GM18517 (cell line): ENCODE measurements around the gene TSGA10.
"Not testable (repeated sequence)": the region's sequence is repeated elsewhere in the genome, so short reads cannot be mapped to it uniquely, and the experiment has no call there.

Experiments used
- ATAC-seq: cut with Tn5 transposase; IDR thresholded peaks from one replicate; pipeline ENCODE4 v1.9.1; 2021; ENCODE audit warnings: mild to moderate bottlenecking, moderate library complexity; ENCODE audit not compliant: unreplicated experiment

Gene TSGA10

DNA sequence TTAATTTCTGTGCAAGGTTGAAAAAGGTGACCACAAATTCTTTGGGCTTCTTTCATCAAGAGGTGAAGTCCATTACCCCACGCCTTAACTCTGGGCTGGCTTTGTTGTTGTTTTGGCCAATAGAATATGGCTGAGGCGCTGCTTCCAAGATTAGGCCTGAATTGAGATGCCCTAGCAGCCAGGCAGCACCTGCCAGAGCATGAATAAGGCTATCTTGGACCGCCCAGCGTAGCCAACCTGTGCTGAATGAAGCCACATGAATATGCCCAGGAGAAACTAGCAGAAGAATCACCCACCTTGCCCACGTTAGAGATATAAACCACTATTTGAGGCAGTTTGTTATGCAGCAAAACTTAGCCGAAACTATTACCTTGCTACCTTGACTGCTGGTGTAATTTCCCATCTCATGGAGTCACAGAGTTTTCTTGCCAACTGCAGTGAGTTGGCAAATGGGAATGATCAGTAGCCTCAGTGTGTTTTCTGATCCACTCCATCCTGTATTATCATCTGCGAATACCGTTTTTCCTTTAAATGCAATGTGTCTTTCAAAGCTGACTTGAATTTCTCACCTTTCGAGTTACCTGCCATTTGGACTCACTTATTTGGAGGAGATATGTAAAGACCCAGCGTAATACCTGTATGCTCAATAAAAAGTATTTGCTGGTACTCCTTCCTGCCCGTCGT is 679 bp downstream of the TSGA10 start:
- no peak for ATAC-seq

DNA sequence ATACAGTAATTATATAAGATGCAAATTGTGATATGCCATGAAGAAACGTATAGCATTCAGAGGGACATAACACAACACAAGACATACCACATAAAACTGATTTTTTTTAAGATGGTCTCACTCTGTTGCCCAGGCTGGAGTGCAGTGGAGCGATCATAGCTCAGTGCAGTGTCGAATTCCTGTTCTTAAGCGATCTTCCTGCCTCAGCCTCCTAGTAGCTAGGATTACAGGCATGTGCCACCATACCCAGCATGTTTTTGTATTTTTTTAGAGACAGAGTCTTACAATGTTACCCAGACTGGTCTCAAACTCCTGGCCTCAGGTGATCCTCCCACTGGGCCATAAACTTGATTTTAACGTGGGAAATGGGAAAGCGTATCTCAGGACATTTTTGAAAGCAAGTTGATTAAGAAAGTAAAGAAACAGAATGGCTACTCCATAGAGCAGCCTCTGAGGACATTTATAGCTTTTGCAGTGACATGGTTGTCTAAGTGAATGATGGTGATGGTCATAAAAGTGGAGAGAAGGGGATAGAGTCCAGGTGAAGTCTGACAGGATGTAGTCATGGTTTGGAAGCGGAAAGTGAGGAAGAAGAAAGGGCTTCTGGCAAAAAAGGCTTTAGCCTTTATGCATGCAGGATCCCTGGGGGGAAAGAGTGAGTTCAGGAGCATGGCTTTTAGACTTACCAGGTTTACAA is 2.4 kb downstream of the TSGA10 start:
- no peak for ATAC-seq

DNA sequence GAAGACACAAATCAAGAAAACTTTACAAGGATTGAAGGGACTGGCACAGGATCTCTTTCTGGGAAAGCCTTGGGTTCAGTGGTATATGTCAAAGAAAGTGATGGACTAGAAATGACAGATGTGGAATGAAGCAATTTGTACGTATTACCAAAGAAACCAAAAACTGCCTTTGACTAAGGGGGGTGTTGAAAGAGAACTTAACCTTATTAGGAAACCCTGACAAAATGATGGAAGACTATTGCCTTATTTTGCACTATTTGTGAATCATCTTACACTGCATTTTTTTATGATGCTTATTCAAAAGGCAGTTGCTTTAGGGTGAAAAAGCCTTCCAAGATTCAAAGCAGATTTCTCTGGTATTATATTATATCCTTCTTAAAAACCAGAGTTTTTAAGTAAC is 4.0 kb downstream of the TSGA10 start:
- ATAC-seq: no peak

GRCh38 chr2:99141110-99142108 is 13.3 kb downstream of the TSGA10 start, which contains the start of gene C2orf15:
TSS of gene C2orf15 (plus strand) at chr2:99141707. CDS start at chr2:99150559, 8,852 bp downstream.
- ATAC-seq: peak; percentile 79

GRCh38 chr2:99140860-99141109 is 14.0 kb downstream of the TSGA10 start:
- peak; percentile 30 for ATAC-seq

GRCh38 chr2:99140056-99140859 is 14.5 kb downstream of the TSGA10 start:
- no peak for ATAC-seq

- no peak for ATAC-seq
These were observed 15.7 kb downstream of the TSGA10 start for GRCh38 chr2:99139003-99139402.

- ATAC-seq: not testable (repeated sequence)
These were observed 19.6 kb downstream of the TSGA10 start for GRCh38 chr2:99135044-99135556.

GRCh38 chr2:99127981-99128380 is 26.8 kb downstream of the TSGA10 start:
- ATAC-seq: no peak

DNA sequence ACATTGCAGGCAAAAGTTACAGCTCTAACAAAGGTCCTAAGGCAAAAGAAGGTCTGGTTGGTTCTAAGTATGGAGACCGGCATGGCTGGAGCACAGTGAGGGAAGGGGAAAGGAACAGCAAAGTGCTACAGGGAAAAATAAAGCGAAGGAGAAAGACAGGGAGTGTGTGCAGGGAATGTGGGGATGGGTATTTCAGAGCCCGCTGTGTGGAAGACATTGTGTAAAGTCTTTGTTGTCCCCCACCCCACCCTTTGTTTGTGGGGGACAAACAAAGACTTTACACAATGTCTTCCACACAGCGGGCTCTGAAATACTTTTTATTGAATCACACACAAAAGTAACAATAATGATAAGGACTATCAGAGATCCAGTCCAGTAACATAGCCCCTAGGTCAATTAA is 42.1 kb downstream of the TSGA10 start:
- no peak for ATAC-seq

GRCh38 chr2:99111945-99112344 is 42.8 kb downstream of the TSGA10 start:
- ATAC-seq: no peak

GRCh38 chr2:99111236-99111635 is 43.5 kb downstream of the TSGA10 start:
- no peak for ATAC-seq

- no peak for ATAC-seq
These were observed 47.8 kb downstream of the TSGA10 start for GRCh38 chr2:99106913-99107312.

- ATAC-seq: no peak
These were observed 50.7 kb downstream of the TSGA10 start for GRCh38 chr2:99104006-99104405.

DNA sequence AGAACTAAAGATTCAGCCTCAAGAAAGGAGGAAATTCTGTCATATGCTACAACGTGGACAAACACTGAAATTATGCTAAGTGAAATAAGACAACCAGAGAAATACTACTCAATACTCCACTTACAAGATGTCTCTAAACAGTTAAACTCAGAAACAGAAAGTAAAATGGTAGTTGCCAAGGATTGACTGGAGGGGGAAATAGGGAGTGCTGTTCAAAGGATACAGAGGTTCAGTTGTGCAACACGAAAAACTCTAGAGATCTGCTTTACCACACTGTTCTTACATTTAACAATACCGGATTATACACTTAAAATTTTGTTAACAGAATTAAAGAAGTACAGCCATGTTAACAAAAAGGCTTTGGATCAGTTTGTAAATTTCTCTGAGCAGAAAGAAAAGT is 53.0 kb downstream of the TSGA10 start:
- ATAC-seq: no peak

GRCh38 chr2:99096728-99097127 is 58.0 kb downstream of the TSGA10 start:
- no peak for ATAC-seq

DNA sequence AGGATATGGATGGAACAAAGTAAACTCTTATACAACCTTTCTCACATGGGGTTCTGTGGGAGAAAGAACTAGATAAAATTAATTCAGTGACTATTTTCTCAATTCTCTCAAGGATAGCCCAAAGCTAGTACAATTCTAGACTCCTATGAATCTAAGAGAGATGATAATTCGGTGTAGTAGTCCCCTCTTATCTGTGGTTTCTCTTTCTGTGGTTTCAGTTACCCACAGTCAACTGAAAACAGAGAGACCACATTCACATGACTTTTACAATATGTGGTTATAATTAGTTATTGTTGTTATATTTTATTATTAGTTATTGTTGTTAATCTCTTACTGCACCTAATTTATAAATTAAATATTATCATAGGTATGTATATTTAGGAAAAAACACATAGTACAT is 66.7 kb downstream of the TSGA10 start:
- ATAC-seq: peak; percentile 46

DNA sequence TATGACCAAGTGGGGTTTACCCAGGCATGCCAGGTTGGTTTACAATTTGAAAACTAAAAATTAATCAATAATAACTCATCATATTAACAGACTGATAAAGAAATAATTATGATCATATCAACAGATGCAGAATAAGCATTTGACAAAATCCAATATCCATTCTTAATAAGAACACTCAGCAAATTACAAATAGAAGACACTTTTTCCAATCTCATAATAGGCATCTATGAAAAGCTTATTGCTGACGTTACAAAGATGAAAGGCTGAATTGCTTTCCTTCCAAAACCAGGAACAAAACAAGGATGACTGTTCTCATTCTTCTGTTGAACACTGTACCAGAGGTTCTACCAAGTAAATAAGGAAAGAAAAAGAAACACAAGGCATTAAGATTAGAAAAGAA is 68.4 kb downstream of the TSGA10 start:
- no peak for ATAC-seq

DNA sequence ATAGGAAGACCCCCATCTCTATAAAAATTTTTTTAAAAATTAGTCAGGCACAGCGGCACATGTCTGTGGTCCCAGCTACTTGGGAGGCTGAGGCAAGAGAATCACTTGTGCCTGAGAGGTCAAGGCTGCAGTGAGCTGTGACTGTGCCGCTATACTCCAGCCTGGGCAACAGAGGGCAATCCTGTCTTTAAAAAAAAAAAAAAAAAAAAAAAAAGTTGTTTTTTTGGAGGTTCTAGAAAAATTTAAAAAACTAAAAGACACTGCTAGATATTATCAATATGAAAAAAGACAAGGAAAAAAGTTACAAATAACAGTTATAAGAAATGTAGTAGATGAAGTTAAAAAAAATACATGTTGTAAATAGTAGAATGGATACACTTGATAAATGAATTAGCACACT is 69.3 kb downstream of the TSGA10 start:
- no peak for ATAC-seq

GRCh38 chr2:99084256-99084655 is 70.5 kb downstream of the TSGA10 start:
- no peak for ATAC-seq

DNA sequence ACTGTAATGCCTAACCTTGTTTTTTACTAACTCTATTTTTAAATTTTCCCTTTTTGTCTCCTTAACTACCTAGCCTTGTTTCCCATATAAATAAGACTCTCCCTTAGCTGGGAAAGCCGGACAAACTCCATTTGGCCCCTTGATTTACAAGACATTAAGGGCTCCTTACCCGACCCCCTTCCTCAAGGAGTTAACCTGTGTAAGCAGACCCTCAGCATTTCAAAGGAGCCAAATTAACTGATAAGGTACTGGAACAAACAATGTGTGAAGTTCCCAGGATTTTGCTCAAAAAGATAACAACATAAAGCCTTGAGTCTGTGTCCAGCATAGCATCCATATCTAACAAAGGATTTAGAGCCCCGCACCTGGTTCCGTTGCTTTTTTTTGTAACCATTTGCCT is 72.9 kb downstream of the TSGA10 start:
- no peak for ATAC-seq
